ENCODE measurements around the gene C19orf38. TPM values are rescaled to one million over a fixed set of nuclear protein-coding genes. Genes with fewer than 3 reads are reported as not detected.

The C19orf38 gene
- total and polyA plus RNA-seq, 4 donors: 4.2 to 48.7 (median 8.3) TPM

GRCh38 chr19:10803252-10803651, 45.0 kb upstream of the C19orf38 start:
- DNase-seq: no peak
- 98% methylated on average over 8 to 9 of the region's 9 CpGs for WGBS, 2 donors
- Histone ChIP-seq H3K36me3 (ENCODE audit: control insufficient read depth in 4 of 4, insufficient read depth in 4 of 4, low read length in 4 of 4) (peaks cover 0 to 51% (median 24%) of the 10 kb centered on the region in 4 donors), H3K9ac (ENCODE audit: insufficient read depth in 1 of 2, low read length in 2 of 2) (no peak overlapping the region), H3K27me3 (ENCODE audit: control insufficient read depth in 3 of 3, insufficient read depth in 3 of 3, low read length in 2 of 3) (no peaks in the 10 kb centered on the region), H3K27ac (ENCODE audit: low read depth in 1 of 2, low read length in 1 of 2) (no peak overlapping the region), H3K9me3 (ENCODE audit: control insufficient read depth in 4 of 4, insufficient read depth in 3 of 4, low read length in 3 of 4) (no peaks in the 10 kb centered on the region), H3K4me3 (no peak overlapping the region), H3K4me1 (ENCODE audit: control insufficient read depth in 5 of 5, insufficient read depth in 5 of 5, low read length in 5 of 5) (no peaks in the 10 kb centered on the region)
- no peak for TF ChIP-seq CTCF (IDR thresholded peaks at IDR 0.05; ENCODE audit: control extremely low read depth, extremely low read depth)
- no peak for ATAC-seq (ENCODE audit: insufficient read depth, low FRiP score)

GRCh38 chr19:10805065-10805757, 43.0 kb upstream of the C19orf38 start:
- no peak overlapping the region for H3K4me3 ChIP-seq
- no peaks in the 10 kb centered on the region for H3K27me3 ChIP-seq (ENCODE audit: control insufficient read depth in 3 of 3, insufficient read depth in 3 of 3, low read length in 2 of 3)
- WGBS, 2 donors: 55 to 78% methylated on average over 11 of the region's 11 CpGs
- no peak overlapping the region for H3K9ac ChIP-seq (ENCODE audit: insufficient read depth in 1 of 2, low read length in 2 of 2)
- no peak for TF ChIP-seq CTCF (IDR thresholded peaks at IDR 0.05; ENCODE audit: control extremely low read depth, extremely low read depth)
- no peak for DNase-seq
- peak overlapping the region in 1 of 2 donors; percentile 2 for H3K27ac ChIP-seq (ENCODE audit: low read depth in 1 of 2, low read length in 1 of 2)
- no peaks in the 10 kb centered on the region for H3K9me3 ChIP-seq (ENCODE audit: control insufficient read depth in 4 of 4, insufficient read depth in 3 of 4, low read length in 3 of 4)
- no peaks in the 10 kb centered on the region for H3K4me1 ChIP-seq (ENCODE audit: control insufficient read depth in 5 of 5, insufficient read depth in 5 of 5, low read length in 5 of 5)
- H3K36me3 ChIP-seq (ENCODE audit: control insufficient read depth in 4 of 4, insufficient read depth in 4 of 4, low read length in 4 of 4): peaks cover 0 to 60% (median 32%) of the 10 kb centered on the region in 4 donors
- no peak for ATAC-seq (ENCODE audit: insufficient read depth, low FRiP score)

GRCh38 chr19:10805758-10806247, 42.4 kb upstream of the C19orf38 start:
- Histone ChIP-seq H3K27me3 (ENCODE audit: control insufficient read depth in 3 of 3, insufficient read depth in 3 of 3, low read length in 2 of 3) (no peaks in the 10 kb centered on the region), H3K27ac (ENCODE audit: low read depth in 1 of 2, low read length in 1 of 2) (peak overlapping the region in 1 of 2 donors; percentile 2), H3K36me3 (ENCODE audit: control insufficient read depth in 4 of 4, insufficient read depth in 4 of 4, low read length in 4 of 4) (peaks cover 0 to 59% (median 32%) of the 10 kb centered on the region in 4 donors), H3K4me3 (no peak overlapping the region), H3K4me1 (ENCODE audit: control insufficient read depth in 5 of 5, insufficient read depth in 5 of 5, low read length in 5 of 5) (no peaks in the 10 kb centered on the region), H3K9ac (ENCODE audit: insufficient read depth in 1 of 2, low read length in 2 of 2) (no peak overlapping the region), H3K9me3 (ENCODE audit: control insufficient read depth in 4 of 4, insufficient read depth in 3 of 4, low read length in 3 of 4) (no peaks in the 10 kb centered on the region)
- DNase-seq: no peak
- no peak for ATAC-seq (ENCODE audit: insufficient read depth, low FRiP score)
- no peak for TF ChIP-seq CTCF (IDR thresholded peaks at IDR 0.05; ENCODE audit: control extremely low read depth, extremely low read depth)
- 72 to 84% methylated on average over 11 of the region's 11 CpGs for WGBS, 2 donors

Measured in lung (tissue), 12 donors.